Adipose tissue (tissue), 3 donors: ENCODE measurements around the gene PACRGL. TPM values are rescaled to one million over a fixed set of nuclear protein-coding genes. Genes with fewer than 3 reads are reported as not detected.

Experiments
- H3K27ac ChIP-seq: one replicate; pipeline ENCODE4 v1.5.1; 2013; ENCODE audit warnings: low read depth, low read length
- WGBS, 3 donors: extraction: QIAGEN DNeasy Blood & Tissue Kit; methylation state at CpG; one replicate each; pipeline ENCODE4 v1.1.7; 2013; 5-methylcytosine and 5-hydroxymethylcytosine counted together
- polyA plus RNA-seq, 3 donors: library from polyadenylated mRNA; stranded (reverse); fragments of 200-250 nt; gene quantifications; one replicate each; pipeline ENCODE4 v1.2.3, GENCODE V29; 2013
- donor health status: healthy with polysubstance abuse.
- donor health status: Bipolar disorder and iron deficiency.
- donor health status: healthy.

PACRGL gene
- 10 to 100 TPM in 2 of 3 donors, 1 to 10 TPM in 1; 5.2 to 12.1 (median 10.1) TPM for polyA plus RNA-seq

GRCh38 chr4:20700007-20700761 is at the start of gene PACRGL:
Gene PACRGL, plus strand, starts transcription at chr4:20700458. Its CDS starts 4,024 bp downstream, at chr4:20704482.
- 0% methylated on average over 58 to 60 of the region's 60 CpGs for WGBS, 3 donors
- no peak within 1 kb of the TSS for H3K27ac ChIP-seq

- no peak overlapping the region for H3K27ac ChIP-seq
- WGBS, 3 donors, result 62 to 87% (median 71%) methylated on average over 1 of the region's 1 CpG
Observed at GRCh38 chr4:20652226-20652885, 47.9 kb upstream of the PACRGL start.

GRCh38 chr4:20658456-20658855 is 41.8 kb upstream of the PACRGL start:
- 70 to 76% (median 71%) methylated on average over 4 of the region's 4 CpGs for WGBS, 3 donors
- H3K27ac ChIP-seq, result no peak overlapping the region

GRCh38 chr4:20662851-20663250 is 37.4 kb upstream of the PACRGL start:
- H3K27ac ChIP-seq, result no peak overlapping the region
- 0 to 61% (median 44%) methylated on average over 1 of the region's 1 CpG for WGBS, 3 donors

GRCh38 chr4:20666012-20666860 is 34.0 kb upstream of the PACRGL start:
- no peak overlapping the region for H3K27ac ChIP-seq
- 59 to 78% (median 70%) methylated on average over 4 of the region's 4 CpGs for WGBS, 3 donors

- WGBS, 3 donors, result 55 to 86% (median 65%) methylated on average over 1 of the region's 1 CpG
- no peak overlapping the region for H3K27ac ChIP-seq
Observed at GRCh38 chr4:20672262-20672661, 28.0 kb upstream of the PACRGL start.

GRCh38 chr4:20675786-20676185 is 24.5 kb upstream of the PACRGL start:
- H3K27ac ChIP-seq, result no peak overlapping the region

- H3K27ac ChIP-seq, result no peak overlapping the region
- 37 to 51% (median 46%) methylated on average over 8 of the region's 8 CpGs for WGBS, 3 donors
Observed at GRCh38 chr4:20676501-20677197, 23.6 kb upstream of the PACRGL start.

GRCh38 chr4:20678400-20678799 is 21.9 kb upstream of the PACRGL start:
- 62 to 76% (median 70%) methylated on average over 3 of the region's 3 CpGs for WGBS, 3 donors
- no peak overlapping the region for H3K27ac ChIP-seq

GRCh38 chr4:20679951-20680350 is 20.3 kb upstream of the PACRGL start:
- 46 to 81% (median 80%) methylated on average over 1 of the region's 1 CpG for WGBS, 3 donors
- H3K27ac ChIP-seq, result no peak overlapping the region

- WGBS, 3 donors, result 65 to 77% (median 65%) methylated on average over 1 of the region's 1 CpG
Observed at GRCh38 chr4:20680736-20681135, 19.5 kb upstream of the PACRGL start.

GRCh38 chr4:20681271-20681670 is 19.0 kb upstream of the PACRGL start:
- WGBS, 3 donors, result 53 to 67% (median 56%) methylated on average over 1 of the region's 1 CpG
- no peak overlapping the region for H3K27ac ChIP-seq

More at GRCh38 chr4:20680736-20681135, 19.5 kb upstream of the PACRGL start:
- H3K27ac ChIP-seq, result no peak overlapping the region

GRCh38 chr4:20682853-20683252 is 17.4 kb upstream of the PACRGL start:
- no peak overlapping the region for H3K27ac ChIP-seq
- 79 to 86% (median 85%) methylated on average over 3 of the region's 3 CpGs for WGBS, 3 donors

- no peak overlapping the region for H3K27ac ChIP-seq
- 79 to 92% (median 88%) methylated on average over 3 of the region's 3 CpGs for WGBS, 3 donors
Observed at GRCh38 chr4:20683766-20684165, 16.5 kb upstream of the PACRGL start.

- H3K27ac ChIP-seq, result no peak overlapping the region
- WGBS, 3 donors, result 28 to 34% (median 31%) methylated on average over 6 of the region's 6 CpGs
Observed at GRCh38 chr4:20684852-20685763, 15.2 kb upstream of the PACRGL start.

- no peak overlapping the region for H3K27ac ChIP-seq
- WGBS, 3 donors, result 46 to 54% (median 52%) methylated on average over 3 of the region's 3 CpGs
Observed at GRCh38 chr4:20687864-20688263, 12.4 kb upstream of the PACRGL start.

- H3K27ac ChIP-seq, result no peak overlapping the region
- 83 to 97% (median 86%) methylated on average over 1 of the region's 1 CpG for WGBS, 3 donors
Observed at GRCh38 chr4:20696815-20697214, 3.4 kb upstream of the PACRGL start.
